GM15510 (cell line): ENCODE measurements around the gene ARHGAP12.

ENCODE experiments used
- POLR2A ChIP-seq: IDR thresholded peaks from 3 replicates; pipeline ENCODE4 v1.6.1; 2011; ENCODE audit warnings: borderline replicate concordance; ENCODE audit not compliant: insufficient read length; ENCODE audit errors: extremely low read depth

The ARHGAP12 gene

DNA sequence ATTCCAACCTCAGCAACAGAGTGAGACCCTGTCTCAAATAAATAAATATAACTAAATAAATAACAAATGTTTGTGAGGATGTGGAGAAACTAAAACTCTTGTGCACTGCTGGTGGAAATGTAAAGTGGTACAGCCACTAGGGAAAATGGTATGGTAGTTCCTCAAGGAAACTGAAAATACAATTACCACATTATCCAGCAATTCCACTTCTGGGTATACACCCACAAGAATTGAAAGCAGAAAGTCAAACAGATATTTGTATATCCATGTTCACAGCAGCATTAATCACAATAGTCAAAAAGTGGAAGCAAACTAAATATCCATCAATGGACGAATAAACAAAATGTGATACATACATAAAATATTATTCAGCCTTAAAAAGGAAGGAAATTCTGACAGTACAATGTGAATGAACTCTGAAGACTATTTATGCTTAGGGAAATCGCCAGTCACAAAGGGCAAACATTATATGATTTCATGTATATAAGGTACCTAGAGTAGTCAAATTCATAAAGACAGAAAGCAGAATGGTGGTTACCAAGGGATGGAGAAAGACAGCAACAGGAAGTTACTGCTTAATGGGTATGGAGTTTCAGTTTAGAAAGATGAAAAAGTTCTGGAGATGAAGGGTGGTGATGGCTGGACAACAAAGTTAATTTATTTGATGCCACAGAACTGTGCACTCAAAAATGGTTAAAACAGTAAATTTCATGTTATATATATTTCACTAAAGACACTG, 9.8 kb downstream of the ARHGAP12 start:
- no peak for TF ChIP-seq POLR2A

DNA sequence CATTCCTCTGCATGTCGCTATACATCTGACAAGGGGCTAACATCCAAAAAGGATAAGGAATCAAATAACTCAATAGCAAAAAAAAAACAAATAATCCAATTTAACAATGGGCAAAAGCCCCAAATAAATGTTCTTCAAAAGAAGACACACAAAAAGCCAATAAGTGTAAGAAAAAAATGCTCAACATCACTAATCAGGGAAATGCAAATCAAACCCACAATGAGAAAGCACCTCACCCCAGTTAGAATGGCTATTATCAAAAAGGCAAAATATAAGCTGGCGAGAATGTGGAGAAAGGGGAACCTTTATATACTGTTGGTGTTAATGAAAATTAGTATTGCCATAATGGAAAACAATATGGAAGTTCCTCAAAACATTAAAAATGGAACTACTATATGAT, 14.3 kb downstream of the ARHGAP12 start:
- TF ChIP-seq POLR2A = no peak

DNA sequence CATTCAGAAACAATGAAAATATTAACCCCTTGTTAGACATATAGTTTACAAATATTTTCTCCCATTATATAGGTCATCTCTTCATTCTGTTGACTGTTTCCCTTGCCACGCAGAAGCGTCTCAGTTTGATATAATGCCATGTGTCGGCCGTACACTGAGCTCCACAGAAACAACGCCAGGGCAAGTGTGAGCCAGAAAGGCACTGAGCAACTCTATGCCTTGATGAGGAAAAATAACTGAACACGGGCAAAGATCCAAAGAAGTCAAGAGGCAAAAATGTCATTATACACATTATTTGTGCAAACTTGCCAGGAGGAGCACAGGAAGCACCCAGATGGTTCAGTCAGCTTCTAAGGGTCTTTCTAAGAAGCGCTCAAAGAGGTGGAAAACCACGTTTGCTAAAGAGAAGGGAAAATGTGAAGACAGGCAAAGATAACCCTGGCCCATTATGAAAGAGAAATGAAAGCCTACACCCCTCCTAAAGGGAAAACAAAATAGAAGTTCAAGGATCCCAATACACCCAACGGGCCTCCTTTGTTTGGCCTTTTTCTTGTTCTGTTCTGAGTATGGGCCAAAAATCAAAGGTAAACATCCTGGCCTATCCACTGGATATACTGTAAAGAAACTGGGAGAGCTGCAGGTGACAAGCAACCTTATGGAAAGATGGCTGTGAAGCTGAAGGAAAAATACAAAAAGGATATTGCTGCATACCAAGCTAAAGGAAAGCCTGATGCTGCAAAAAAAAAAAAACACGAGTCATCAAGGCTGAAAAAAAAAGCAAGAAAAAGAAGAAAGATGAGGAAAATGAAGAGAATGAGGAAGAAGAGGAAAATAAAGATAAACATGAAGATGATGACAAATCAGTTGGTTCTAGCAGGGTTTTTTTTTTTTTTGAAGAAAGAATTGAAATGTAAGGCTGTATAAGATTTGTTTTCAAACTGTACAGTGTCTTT, 15.5 kb downstream of the ARHGAP12 start:
- TF ChIP-seq POLR2A = no peak

- TF ChIP-seq POLR2A = no peak
Measured at GRCh38 chr10:31912289-31912688, 16.3 kb downstream of the ARHGAP12 start.

DNA sequence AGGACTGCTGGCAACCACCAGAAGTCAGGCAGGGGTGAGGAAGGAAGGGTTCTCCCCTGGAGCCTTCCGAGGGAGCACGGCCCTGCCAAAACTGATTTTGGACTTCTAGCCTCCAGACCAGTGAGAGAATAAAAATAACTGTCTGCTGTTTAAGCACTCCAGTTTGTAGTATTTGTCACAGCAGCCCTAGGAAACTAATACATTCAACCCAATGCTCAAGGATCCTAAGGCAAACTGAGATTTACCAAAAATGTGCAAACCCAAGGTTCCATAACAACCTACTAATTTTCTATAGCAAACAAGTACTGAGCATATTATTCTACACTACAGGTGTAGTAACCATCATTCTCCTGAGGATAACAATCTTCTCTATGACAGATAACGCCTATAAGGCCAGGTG, 18.6 kb downstream of the ARHGAP12 start:
- no peak for TF ChIP-seq POLR2A

DNA sequence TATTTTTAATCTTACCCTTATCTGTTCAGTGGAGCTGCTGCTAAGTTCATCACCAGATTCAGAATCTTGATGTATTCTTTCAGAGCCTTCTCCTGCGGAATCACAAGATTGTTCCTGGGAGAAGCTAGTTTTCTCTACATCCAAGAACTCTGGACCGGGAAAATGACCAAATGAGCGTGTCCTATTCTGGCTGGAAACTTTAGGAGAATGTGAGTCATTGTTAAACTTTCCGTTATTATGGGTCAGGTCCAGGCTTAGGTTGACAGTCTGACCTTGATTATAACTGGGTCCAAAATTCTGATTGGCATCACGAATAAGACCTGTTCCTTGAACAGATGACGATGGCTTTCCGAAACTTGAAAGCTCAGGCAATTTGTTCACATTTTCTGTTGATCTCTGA, 20.5 kb downstream of the ARHGAP12 start:
- no peak for TF ChIP-seq POLR2A

DNA sequence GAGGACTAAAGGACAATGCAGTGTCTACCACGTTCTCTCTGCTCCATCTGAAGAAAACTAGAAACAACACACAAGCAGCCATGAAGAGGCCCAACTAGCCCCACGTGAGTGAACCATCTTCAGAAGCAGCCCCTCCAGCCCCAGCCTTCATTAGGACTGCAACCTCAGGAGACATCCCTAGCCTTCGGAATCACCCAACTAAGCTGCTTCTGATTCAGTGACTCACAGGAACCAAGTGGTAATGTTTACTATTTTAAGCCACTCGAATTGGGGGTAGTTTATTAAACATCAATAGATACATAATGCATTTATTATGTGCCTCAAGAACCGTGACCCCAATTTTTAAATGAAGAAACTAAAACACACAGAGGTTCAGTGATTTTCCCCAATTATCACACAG, 22.6 kb downstream of the ARHGAP12 start:
- no peak for TF ChIP-seq POLR2A

GRCh38 chr10:31905586-31905985, 23.0 kb downstream of the ARHGAP12 start:
- no peak for TF ChIP-seq POLR2A

GRCh38 chr10:31902625-31903024, 26.0 kb downstream of the ARHGAP12 start:
- TF ChIP-seq POLR2A = no peak

- no peak for TF ChIP-seq POLR2A
Measured at GRCh38 chr10:31897506-31897905, 31.1 kb downstream of the ARHGAP12 start.

DNA sequence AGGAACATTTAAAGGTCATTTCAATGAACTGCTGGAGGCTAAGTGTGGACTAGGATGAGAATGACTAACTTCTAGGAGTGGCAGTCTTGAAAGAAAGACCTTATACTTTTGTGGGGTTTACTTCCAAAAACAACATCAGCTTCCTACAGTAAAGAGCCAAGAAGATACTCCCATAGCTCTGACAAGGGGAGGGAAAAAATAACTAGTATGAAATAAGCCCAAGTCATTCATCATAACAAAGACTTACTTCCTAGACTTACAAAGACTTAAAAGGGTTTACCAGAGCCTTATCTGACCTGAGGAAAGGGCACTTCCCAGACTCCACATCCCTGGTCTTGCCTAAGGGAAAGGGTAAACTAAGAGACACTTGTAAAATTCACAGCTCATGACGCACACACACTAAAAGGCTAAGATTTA, 31.7 kb downstream of the ARHGAP12 start:
- TF ChIP-seq POLR2A = no peak

- no peak for TF ChIP-seq POLR2A
Measured at GRCh38 chr10:31888442-31888841, 40.2 kb downstream of the ARHGAP12 start.

- no peak for TF ChIP-seq POLR2A
Measured at GRCh38 chr10:31887850-31888249, 40.8 kb downstream of the ARHGAP12 start.

DNA sequence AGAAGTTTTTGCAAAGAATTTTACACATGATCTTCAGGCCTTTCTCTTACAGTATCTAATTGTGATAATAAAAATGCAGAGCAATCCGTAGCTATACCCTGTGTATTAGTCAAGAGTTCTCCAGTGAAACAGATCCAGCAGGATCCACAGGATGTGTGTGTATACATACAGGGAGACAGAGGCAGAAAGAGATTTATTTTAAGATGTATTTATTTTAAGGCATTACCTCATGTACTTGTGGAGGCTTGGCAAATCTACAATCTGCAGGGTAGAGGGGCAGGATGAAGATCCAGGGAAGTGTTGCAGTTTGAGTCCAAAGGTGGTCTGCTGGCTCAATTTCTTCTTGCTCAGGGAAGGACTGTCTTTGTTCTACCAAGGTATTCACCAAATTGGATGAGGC, 41.7 kb downstream of the ARHGAP12 start:
- TF ChIP-seq POLR2A = no peak

DNA sequence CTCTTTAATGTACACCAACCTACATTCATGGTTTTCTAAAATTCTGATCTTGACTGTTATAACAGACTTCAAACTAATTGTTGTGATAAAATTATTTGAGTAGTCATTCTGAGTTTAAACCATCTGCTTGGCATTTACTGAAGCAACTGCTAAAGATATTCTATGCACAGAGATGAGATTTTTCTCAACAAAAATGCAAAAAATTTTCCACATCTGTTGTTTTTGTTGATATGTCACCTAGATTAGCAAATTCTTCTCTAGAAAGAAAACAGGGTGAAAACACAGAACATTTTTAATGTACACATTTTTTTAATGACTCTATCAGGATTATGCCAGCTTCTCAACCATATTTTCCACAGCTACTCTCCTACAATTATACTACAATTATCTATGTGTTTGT, 42.7 kb downstream of the ARHGAP12 start:
- TF ChIP-seq POLR2A = no peak

DNA sequence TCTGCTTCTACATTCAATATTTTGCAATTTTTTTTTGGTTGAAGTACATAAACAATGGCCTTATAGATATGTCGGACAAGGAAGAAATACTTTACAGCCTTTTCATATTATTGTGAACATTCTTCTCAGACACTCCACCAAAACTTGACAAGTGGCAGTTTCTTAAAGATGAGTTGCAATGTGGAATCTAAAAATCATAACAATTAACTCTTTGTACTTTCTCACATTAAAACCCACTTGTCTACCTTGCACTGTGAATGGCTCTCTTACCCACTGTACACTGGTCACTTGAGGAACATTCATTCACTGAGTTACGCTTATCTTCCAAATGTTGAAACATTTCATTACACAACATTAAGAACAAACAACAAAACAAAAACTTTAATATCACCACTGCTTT, 44.2 kb downstream of the ARHGAP12 start:
- TF ChIP-seq POLR2A = no peak

DNA sequence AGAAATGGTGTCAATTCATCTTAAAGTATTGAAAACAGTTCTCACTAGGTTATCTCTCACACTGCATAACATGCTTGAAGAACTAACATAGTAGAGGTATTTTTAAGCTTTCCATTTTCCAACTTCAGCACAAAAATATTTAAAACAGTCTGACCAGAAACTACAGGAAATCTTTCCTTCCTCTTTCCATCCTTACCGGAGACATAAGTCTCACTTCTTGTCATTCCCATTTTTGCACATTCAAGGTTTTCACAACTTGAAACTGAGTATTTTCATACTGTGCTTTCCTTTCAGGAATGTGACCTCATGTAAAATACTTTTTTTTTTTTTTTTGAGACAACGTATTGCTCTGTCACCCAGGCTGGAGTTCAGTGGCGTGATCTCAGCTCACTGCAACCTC, 45.2 kb downstream of the ARHGAP12 start:
- TF ChIP-seq POLR2A = no peak

- no peak for TF ChIP-seq POLR2A
Measured at GRCh38 chr10:31878486-31878885, 50.1 kb downstream of the ARHGAP12 start.
